GM18507 (cell line): ENCODE results near the gene DHX9.

Experiments used
- DNase-seq: peaks from one replicate; pipeline ENCODE4 v3.0.0; 2011; ENCODE audit warnings: low read depth; ENCODE audit not compliant: insufficient read length; ENCODE audit errors: extremely low spot score
- FAIRE-seq: peaks from 2 replicates; lab custom pipeline; 2011; peaks lifted over from hg19 to GRCh38; lab: Jason Lieb, UNC

Gene DHX9

DNA sequence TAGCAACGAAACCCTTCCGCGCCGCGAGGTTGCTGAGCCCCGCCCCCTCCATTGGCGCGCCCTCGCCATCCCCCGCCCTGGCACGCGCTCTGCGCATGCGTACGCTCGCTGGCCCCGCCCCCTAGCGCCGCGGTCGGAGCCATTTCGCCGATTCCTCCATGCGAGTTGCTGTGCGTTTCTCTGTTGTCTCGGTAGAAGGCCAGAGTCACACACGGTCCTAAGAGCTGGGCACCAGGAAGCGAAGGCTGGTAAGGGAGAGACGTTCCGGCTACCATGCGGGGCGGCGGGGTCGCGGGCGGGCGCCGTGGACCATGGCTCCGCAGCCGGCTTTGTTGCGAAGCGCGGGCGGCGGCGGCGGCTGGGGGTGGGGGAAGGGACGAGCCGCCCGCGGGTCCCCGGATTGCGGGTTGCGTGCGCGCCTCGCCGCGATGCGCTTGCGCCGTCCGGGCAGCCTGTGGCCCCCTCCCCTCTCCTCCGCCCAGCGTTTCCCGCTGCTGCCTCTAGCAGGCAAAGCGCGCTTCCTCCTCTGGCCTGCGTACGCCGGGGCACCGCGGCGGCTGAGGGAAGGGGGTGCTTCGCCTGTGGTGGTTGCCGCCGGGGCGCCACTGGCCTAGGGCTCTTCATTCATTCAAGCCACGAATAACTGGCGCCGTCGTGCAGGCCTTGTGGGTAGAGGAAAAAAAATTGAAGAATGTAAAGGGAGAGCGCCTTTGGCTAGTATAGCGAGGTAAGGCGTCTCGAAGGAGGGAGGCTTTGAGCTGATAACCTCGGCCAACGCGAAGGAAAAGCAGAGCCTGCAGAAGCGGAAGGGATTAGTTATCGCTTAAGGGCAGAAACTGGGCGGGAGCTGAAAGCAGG is at the start of gene DHX9:
Gene DHX9, plus strand, starts transcription at position 139 of the 858 bp plus-strand sequence. CDS start 3,220 bp downstream, outside the sequence.
- FAIRE-seq = peak; percentile 90
- peak; percentile 96 for DNase-seq

DNA sequence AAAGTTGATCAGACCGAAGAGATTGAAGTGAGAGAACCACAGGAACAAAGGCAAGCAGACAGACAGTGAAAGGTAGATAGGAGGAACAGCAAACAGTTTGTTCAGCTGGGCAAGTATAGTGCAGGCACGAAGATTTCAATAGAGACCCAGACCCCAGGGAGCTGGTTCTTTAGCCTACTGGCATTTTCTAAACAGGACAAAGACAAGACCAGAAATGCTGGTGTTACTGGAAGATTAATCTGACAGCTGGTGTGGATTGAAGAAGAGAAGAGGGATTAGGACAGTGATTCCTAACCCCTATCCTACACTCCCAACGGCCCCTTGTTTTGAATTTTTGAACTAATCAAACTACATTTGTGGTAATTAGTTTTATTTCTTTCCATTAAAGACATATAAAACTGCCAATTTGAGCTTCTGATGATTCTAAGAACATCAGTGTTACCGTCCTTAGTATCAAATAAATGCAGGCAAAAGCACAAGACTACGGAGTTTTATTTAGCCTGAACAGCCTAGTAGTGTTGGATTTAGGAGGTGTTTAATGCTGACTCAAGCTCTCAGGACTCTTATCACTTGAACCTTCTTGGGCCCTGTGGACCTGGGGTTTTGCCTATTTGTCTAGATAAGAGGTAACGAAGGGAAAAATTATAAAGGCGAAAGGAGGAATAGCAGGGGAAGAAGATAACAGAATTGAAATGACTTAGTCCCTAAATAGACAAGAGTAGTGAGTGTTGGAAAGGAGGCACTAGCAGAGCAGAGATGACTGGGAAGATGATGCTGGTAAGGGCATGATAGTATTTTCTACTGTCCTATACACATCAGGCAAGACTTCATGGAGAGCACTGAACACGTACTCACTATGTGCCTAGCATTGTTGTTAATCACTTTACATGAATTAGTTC is 47.6 kb upstream of the DHX9 start:
- DNase-seq (no peak), FAIRE-seq (peak; percentile 44)

DNA sequence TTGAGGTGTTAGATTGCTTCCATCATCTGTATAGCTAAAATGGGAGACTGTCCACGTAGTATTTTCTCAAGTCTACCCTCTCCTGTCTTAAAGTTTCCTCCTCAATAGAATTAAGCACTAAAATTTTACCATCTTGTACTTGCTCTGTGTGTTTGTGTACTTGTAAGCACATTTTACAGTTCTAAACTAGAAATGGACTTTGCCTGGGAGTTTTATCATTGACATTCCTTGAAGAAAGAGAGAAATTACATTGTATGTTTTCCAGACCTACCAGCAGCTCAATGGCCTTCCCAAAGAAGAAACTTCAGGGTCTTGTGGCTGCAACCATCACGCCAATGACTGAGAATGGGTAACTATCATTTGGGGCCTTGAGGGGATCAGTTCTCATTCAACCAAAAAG is 45.1 kb upstream of the DHX9 start:
- FAIRE-seq (no peak), DNase-seq (no peak)

DNA sequence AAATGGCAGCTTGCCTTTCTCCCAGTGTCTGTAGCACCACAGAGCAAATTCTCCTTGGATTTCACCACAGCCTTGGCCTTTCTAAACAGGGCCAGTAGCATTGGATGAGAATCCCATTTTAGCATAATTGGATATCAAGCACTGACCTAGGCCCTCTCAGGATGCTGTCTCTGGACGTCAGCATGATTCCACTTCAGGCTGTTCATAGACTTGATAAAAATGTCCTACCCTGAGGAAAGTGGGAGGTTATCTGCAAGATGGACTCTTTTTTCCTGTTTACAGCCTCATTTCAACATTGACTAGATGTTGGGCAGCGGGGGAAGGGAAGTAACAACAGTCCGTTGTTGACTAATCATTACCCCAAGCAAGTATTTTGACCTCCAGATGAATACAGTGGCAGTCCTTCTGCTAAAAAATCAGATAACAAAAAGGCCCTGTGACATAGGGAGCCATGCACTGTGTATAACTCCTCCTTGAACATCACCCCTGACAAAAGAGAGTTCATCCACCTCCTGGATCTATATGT is 44.4 kb upstream of the DHX9 start:
- no peak for DNase-seq
- no peak for FAIRE-seq

DNA sequence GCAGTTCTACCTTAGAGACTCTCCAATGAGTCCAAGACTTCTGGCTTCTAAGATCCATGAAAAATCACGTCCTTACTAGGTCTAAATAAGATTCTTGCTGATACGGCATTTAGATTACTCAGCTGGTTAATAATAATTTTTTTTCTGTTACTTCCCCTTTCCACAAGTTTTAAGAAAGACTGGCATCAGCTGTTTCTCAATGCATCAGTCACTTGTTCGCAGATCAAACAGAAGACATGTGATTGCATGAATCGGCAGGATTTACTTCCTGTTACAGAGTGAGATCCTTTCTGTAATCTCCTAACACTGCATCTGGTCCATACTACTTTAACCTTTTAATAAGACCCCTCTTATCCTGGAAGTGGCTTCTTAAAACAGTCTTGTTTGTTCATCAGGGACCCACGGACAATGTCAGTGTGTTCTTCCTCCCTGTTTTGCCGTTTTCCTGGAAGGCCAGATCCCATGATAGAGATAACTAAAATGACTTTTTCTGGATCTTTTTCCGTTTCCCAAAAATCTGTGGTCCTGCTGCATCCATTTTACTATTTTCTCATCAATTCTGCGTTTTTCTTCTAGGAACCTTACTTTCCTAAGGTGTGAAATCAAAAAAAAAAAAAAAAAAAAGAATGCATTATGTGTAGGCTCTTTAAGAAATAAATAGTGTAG is 43.5 kb upstream of the DHX9 start:
- no peak for FAIRE-seq
- DNase-seq = no peak

DNA sequence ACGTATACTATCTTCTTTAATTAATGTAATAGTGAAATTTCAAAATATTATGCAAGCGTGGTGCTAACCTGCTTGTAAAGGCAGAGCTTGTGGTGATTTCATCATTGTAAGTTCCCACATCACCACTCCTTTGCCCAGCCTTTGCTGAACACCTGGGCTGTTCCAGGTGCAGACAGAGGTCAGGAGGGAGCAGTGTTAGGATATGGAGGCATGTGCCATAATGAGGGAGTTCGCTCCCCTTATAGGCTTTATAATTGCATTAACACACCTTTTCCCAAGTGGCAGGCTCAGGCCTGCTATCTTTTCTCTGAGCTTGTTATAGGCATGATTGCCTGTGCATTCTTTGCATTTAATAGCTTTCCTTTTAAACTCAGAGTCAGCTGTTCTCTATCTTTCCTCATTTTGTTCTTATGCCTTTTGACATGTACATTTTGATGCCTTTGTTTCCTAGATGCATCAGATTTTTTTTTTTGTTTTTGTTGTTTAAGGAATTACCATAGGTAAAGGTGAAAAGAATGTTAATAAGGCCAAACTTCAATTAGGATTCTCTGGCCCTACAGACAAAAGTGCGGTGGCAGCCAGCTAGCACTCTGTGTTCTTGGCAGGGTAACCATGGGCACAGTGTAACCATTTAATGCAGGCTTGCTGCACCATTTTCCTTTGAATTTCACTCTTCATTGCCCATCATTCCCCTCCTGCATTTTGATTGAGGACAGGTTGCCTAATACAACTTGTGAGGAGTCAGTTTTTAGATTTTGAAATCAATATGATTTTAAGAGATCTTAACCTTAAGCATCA is 36.9 kb upstream of the DHX9 start:
- no peak for FAIRE-seq
- no peak for DNase-seq

DNA sequence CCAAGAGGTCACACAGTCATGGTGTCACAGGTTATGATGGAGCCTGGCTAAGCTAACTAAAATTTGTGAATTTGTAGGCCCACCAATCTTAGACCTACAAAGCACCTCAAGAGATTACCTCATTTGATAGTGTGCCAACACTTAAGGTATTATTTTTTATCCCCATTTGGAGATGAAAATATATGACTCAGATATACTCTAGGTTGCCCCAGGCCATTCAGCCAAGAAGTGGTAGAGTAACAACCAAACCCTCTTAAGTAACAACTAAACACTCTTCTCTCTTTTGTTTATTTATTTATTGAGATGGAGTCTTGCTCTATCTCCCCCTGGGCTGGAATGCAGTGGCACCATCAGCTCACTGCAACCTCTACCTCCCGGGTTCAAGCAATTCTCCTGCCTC is 35.3 kb upstream of the DHX9 start:
- FAIRE-seq (no peak), DNase-seq (no peak)

DNA sequence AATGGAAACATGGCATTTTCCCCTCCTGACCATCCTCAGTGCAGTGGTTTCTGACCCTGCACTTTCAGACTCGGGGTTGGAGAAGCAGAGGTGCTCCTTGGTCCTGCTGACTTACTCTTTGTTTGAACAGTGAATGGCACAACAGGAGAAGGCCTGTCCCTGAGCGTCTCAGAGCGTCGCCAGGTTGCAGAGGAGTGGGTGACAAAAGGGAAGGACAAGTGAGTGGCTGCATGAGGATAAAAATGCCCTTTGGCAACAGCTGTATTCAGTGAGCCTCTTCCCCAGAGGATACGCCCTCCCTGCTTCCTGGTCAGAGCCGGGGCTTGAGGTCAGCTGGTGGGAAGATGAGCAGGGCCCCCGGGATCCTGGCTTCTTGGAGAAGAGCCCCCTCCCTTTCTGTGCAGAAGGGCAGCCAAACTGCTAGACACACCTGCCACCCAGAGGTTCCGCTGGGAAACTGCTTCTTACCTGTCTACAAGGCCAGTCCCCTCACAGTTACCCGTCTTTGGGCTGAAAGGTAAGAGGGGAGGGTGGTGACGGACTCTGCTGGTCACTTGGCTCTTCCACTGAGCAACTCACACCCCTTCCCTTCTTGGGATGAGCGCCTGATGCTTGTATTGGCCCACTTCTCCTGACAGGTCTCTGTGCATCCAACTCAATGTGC is 33.0 kb upstream of the DHX9 start:
- DNase-seq (no peak), FAIRE-seq (no peak)

DNA sequence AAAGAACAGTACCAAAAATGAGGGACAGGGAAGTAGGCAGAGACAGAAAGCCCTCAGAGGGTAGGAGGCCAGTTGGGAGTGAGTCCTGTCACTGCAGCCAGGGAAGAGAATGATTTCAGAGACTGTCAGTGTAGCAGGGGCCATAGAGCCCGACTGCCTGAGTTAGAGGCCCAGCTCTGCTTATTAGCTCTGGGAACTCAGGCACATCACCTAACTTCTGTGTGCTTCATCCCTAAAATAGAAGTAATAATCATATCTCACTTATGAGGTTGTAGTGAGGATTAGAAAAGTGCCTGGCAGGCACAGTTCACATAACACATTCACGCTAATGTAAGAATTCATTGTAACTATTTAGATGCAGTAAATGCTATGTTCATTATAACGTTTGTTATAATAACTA is 31.2 kb upstream of the DHX9 start:
- no peak for DNase-seq
- no peak for FAIRE-seq

DNA sequence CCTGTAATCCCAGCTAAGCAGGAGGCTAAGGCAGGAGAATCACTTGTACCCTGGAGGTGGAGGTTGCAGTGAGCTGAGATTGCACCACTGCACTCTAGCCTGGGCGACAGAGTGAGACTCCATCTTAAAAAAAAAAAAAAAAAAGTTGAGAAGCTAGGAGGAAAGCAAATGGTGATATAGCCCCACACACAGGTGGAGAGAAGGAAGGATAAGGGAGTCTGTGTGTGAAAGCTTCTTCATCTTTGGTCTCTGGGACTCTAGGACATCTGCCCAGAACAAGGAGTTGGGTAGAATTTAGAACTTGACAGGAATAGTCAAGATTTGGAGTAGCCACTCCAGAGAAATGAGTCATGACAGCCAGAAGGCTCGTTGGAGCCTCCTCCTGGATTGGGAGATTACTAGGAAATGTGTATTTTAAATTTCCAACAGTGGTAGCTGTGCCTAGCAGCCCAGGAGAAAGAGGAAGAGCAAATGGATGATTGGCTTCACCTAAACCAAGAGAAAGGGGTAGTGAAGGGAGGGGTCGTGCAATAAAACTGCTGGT is 29.7 kb upstream of the DHX9 start:
- DNase-seq = no peak
- FAIRE-seq = no peak

DNA sequence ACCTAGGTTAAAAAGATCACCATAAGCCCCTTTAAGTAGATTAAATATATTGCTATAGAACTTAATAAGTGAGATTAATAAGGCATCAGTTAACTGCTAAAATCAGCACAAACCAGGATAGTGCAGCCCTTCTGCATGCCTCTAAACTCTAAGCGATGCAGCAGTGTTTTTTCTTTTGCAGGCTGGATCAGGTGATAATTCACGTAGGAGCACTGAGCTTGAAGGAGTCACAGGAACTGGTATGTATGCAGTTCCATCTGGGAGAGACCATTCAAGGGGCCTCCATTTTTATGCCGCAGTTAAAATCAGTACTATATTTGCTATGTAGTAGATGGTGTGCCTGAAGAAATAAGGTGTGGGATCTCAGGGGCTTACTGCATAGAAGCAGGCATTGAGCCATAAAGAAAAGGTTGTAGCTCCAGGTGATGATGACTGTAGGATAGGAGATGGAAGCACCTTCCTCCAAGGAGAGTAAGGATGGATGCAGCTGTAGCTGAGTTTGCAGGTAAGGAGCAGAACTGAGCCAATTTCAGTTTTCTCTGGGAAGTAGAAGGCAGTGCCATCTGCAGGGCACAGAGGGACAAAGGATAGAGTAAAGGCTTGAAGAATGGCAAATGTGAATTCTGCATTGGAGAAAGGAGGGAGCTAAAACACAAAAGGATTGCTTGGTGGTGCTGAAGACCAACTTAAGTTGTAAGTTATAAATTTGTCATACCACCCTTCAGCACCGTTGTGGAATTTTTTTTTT is 27.0 kb upstream of the DHX9 start:
- FAIRE-seq (no peak), DNase-seq (no peak)

DNA sequence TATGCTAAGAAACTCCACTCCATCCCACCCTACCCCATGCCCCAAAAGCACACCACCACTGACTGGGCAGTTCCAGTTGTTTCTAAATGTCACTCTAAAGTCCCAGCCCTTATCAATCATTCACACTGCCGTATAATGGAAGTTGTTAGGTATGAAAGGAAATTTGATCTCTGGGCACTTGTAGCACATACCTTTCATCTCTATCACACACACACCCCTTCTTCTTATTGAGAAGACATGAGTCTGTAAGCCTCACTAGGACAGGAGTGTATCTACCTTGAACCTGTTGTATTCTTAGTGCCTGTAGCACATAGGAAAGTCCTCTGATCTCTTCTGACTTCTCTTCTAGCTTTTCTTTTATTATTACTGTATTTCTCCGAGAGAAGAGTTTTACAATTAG is 22.3 kb upstream of the DHX9 start:
- no peak for DNase-seq

DNA sequence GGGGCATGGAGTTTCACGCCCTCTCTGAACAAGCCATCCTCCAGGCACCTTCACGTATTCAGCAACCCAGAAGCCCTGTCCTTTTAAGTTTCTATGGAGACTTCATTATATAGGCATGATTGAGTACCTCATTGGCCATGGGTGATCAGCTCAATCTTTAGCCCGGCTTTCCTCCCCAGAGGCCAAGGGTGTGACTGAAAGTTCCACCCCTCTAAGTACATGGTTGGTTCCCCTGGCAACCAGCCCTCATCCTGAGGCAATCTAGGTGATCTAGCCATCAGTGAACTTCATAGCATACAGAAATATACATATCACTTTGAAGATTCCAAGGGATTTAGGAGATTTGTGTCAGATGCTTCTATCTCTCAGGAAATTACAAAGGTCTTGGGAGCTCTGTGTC is 21.3 kb upstream of the DHX9 start:
- DNase-seq = no peak
- FAIRE-seq = no peak

More for the DNA sequence above, 22.3 kb upstream of the DHX9 start:
- FAIRE-seq = no peak

DNA sequence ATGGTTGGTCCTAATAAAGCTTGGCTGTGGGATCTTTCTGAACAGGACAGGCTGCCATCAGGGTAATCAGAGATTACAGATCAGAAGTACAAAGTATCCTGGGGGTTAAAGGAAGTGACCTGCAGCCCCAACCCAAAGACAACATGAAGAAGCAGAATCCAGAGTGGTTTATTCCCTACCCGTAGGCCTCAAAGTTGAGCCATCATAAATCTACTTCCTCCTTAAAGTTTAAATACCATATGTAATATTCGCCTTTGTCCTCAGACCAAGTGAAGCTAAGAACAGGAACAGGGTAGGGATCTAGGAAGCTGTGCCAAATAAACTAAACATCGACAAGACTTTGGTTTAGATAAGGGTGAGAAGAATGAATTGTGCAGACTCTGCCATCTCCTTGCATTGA is 15.9 kb upstream of the DHX9 start:
- FAIRE-seq = no peak
- no peak for DNase-seq

DNA sequence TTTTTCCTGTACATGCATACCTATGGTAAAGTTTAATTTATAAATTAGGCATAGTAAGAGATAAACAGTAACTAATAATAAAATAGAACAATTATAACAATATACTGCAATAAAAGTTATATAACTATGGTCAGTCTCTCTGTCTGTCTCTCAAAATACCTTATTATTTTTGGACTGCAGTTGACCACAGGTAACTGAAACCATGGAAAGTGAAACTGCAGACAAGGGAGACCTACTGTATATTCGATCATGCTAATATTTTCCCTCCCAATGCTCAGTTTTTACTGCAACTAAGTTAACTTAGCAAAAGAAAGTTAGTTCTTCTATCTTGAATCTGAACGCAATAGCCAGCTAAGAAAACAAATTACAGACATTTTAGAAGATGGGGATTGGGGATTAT is 12.3 kb upstream of the DHX9 start:
- no peak for DNase-seq
- peak; percentile 77 for FAIRE-seq

DNA sequence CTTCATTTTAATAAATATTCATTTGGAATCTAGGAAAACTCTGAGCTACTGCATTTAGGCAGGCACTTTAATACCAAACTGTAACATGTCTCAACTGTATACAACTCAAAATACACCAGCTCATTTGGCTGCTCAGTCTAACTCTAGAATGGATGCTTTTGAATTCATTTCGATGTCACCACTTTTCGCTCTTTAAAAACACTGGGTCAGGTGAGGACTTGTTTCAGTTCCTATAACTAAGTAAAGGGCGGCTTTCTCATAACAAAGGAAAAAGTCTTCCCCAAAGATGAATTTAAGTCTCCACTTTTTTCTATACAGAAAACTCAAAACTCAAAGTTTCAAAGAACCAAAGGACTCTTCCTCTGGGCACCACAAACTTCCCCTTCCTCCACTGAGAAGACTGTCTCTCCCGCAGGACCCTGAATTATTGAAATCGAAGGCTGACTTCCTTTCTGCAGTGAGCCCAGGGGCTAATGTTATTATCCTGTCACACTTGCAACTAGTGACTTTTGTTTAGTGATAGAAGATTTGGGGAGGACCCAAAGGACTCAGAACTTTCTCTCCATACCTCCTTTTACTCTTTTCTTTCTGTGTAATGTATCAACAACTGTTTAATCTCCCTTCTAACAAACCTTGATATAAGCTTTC is 9.7 kb upstream of the DHX9 start:
- DNase-seq = no peak
- FAIRE-seq = peak; percentile 78

DNA sequence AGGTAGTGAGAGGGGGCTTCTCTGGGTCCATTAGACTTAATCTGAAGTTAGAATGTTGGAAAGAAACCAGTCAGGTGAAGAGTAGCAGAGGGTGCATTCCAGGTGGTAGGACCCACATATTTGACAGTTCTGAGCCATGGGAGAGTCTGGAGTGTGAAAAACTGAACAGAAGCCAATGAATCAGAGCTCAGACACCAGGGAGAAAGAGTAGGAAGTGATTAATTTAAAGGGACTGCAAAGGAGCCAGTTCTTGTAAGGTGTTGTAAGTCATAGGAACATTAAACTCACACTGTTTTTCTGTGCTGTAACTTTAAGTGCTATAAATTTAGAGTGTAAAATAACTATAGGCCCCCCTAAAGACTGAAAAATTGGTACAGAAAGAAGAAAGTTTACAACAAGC is 5.9 kb upstream of the DHX9 start:
- DNase-seq (no peak), FAIRE-seq (peak; percentile 15)
